Measurements from ENCODE around the gene TRIM9.

Gene TRIM9

DNA sequence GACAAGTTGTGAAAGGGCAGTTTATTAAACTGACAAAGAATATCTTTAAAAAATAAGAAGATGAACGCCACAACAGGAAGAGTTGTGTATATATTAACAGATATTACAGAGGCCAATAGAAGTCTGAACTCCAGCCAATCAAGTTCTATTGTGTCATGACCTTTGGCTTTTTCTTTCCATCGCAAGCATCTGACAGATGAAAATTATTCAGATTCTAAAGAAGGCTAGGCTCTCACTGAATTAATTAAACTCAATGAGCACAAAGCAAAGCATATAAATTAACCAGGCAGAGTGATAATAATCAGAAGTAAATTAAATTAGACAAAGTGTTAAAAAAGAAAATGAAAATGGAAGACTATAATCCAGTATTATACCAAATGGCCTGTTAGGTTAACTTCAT, 88.6 kb downstream of the TRIM9 start:
- H3K27ac ChIP-seq, result no peak overlapping the region
- TF ChIP-seq, protein P1, sequence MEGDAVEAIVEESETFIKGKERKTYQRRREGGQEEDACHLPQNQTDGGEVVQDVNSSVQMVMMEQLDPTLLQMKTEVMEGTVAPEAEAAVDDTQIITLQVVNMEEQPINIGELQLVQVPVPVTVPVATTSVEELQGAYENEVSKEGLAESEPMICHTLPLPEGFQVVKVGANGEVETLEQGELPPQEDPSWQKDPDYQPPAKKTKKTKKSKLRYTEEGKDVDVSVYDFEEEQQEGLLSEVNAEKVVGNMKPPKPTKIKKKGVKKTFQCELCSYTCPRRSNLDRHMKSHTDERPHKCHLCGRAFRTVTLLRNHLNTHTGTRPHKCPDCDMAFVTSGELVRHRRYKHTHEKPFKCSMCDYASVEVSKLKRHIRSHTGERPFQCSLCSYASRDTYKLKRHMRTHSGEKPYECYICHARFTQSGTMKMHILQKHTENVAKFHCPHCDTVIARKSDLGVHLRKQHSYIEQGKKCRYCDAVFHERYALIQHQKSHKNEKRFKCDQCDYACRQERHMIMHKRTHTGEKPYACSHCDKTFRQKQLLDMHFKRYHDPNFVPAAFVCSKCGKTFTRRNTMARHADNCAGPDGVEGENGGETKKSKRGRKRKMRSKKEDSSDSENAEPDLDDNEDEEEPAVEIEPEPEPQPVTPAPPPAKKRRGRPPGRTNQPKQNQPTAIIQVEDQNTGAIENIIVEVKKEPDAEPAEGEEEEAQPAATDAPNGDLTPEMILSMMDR (conservative IDR thresholded peaks at IDR 0.05), result no peak
- TF ChIP-seq ZFX (IDR thresholded peaks at IDR 0.05), result no peak

DNA sequence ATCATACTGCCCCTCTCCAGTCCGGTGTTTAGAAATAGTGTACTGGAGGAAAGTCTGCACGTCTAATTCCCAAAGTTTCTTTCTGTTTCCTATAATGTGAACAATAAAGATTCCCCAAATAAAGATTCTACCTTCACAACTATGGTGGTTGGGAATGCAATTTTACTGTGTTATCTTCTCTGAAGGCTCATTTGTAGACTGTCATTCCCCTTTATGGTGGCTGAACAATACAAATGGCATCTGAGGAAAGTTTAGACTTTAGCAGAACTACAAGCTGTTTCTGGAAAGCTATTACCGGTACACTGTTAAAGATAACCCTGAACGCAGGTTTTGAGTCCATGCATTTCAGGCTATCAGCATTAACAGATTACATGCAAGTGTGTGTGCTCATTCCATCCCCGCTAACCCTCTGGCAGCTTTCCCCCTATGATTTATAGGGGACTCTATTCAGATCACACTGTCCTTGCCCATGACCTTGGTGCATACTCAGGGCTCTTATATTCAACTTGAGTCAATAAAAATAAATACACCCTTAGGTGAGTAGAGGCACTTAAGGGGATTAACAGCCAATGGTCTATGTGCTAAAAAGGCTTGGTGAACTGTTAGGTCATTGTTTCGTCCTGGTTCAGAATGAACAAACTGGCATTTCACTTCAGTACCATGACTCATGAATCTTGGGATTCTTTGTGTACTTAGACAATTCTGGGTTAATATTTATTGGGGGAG, 89.9 kb downstream of the TRIM9 start:
- H3K27ac ChIP-seq, result no peak overlapping the region
- TF ChIP-seq, protein P1 (conservative IDR thresholded peaks at IDR 0.05), result no peak
- TF ChIP-seq ZFX (IDR thresholded peaks at IDR 0.05), result no peak

DNA sequence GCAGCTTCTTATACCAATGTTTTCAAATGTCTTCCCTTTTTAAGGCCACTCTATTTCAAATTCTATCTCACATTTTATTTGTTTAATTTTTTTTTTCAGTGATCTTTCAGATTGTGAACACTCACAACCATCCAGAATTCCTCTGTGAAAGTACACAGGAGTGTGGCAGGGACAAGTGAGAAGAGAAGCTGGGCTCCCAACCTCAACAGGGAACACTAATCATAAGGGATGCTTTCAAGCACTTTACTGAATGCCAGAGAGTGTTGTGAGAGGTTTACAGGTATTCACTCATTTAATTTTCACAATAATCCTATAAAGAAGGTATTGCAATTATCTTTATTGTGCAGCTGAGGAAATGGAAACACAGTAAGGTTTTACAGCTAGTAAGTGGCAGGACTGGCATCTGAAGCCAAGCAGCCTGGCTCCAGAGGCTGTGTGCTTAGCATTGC, 90.5 kb downstream of the TRIM9 start:
- no peak overlapping the region for H3K27ac ChIP-seq
- TF ChIP-seq, protein P1 (conservative IDR thresholded peaks at IDR 0.05), result no peak
- TF ChIP-seq ZFX (IDR thresholded peaks at IDR 0.05), result no peak

DNA sequence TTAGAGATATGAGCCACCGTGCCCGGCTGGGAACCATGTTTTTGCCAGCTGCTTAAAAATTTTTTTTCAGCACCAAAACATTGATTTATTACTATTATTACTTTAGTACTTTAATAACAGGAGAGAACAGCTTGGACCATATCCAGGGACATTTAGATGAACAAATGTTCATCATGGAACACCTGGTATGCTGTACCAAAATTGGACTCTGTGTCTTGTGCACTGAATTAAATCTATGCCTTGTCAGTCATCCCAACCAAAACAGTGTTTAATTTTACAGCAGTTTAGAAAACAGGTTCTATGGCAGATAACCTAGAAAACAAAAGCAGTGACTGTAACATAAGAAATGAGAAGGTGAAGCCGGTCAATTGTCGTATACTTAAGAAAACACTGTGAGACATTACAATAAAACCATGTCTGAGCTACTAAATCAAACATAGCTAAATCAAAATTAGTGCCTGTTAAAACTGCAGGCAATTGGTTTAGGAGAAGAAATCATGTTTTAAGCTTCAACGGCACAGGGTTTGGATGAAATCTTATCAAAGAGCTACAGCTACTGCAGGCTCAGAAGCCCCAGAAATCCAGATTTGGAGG, 92.4 kb downstream of the TRIM9 start:
- no peak for TF ChIP-seq ZFX (IDR thresholded peaks at IDR 0.05)
- TF ChIP-seq, protein P1 (conservative IDR thresholded peaks at IDR 0.05), result no peak
- H3K27ac ChIP-seq, result no peak overlapping the region

DNA sequence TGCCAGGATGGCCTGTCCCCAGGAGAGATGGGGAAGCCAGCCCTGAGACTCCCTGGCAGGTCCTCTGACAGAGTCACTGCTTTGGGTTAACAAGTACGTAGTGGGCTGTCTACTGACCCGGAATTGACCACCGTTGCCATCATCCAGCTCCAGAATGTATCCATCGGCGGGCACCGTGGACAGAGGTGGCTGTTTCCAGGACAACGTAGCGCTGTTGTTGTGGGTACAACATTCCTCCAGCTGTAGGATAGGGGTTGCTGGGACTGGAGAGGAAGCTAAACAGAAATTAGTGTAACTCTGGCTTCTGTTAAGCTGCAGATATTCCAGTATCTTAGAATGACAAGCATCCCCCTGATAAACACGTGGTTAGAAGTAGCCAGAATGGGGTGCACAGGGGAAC, 94.3 kb downstream of the TRIM9 start:
- TF ChIP-seq, protein P1 (conservative IDR thresholded peaks at IDR 0.05), result no peak
- no peak for TF ChIP-seq ZFX (IDR thresholded peaks at IDR 0.05)
- H3K27ac ChIP-seq, result no peak overlapping the region

DNA sequence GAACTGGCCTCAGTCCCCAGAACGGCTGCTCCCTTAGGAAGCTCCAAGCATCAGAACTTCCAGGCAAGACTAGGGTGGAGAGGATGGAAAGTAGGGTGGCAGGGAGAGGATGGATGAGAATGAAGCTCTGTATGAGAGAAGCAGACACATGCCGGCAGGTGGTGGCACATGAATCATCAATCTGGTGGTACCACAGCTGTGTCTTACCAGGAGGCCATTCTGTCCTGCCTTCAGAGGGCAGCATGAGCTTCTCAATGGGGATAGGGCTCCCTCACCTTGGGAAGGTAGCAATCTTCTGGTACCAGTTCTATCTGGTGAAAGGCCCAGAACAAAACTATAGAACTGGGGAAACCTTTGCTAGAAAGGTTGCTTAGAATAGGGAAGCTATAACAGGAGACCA, 95.2 kb downstream of the TRIM9 start:
- TF ChIP-seq ZFX (IDR thresholded peaks at IDR 0.05), result no peak
- TF ChIP-seq, protein P1 (conservative IDR thresholded peaks at IDR 0.05), result no peak

DNA sequence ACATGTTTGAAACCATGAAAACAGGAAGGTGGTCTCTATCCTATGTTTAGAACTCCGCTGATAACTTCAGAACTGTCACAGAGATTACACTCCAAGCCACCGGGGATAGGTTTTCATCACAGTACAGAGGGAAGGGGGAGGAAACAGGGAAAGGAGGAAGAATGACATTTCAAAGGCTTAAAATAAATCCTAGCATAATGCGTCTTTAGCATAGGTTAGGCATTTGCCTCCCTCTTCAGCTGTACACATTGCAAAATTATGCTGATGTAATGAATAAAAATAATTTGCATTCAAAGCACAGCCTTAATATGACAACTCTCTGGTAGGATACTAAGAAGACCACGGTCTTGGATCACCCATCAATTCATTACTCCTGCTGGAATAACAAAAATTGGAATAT, 96.3 kb downstream of the TRIM9 start:
- TF ChIP-seq, protein P1 (conservative IDR thresholded peaks at IDR 0.05), result no peak
- TF ChIP-seq ZFX (IDR thresholded peaks at IDR 0.05), result no peak
- H3K27ac ChIP-seq, result no peak overlapping the region

More for the DNA sequence above, 95.2 kb downstream of the TRIM9 start:
- H3K27ac ChIP-seq, result no peak overlapping the region
